GDM1 (cell line): ENCODE measurements around the gene FAM20C.

Source experiments
- DNase-seq: peaks from one replicate; lab custom pipeline; 2025; lab: John Stamatoyannopoulos, UW

FAM20C gene

DNA sequence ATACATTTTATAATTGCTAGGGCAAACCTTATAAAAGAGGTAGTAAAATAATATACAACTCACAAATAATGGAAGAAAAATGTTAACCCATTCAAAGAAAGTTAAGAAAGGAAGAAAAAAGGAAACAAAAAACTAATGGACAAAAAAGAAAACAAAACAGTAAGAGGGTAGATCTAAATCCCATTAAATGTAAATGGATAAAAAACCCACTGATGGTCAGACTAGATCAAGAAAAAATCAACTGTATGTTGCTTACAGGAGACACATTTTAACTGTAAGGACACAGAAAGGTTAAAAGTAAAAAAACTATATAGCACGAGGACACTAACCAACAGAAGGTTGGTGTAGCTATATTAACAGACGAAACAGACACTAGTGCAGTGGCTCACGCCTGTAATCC is 115.6 kb downstream of the FAM20C start:
- no peak for DNase-seq

DNA sequence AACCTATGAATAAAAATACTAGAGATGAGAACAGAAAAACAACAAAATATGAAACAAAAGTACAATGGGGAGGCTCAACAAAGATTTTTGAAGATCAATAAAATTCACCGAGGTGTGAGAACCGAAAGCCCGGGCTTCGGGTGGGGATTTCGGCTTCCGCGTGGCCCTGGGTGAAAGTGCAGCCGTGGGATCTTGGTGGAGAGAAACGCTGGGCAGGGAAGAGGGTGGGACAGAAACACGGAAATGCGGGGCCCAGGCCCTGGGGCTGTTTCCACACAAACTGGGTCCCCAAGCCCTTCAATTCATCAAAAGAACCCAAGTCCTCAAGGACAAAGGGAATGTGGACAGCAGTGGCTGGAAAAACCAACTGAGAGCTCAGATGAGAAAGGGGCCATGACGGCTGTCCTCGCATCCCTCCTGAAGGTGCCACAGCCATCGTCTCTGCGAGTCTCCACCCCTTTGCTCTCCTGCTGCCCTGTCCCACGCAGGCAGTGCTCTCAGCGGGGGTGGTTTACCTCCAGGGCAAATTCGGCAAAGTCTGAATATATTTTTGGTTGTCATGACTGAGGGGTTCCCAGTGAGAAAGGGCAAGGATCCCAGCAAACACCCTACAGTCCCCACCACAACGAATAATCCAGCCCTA is 117.3 kb downstream of the FAM20C start:
- no peak for DNase-seq
